DMS 273 treated with DMSO at 0.1 percent for 48 hours (cell line): ENCODE results near the gene LCK.

Experiments
- DNase-seq: peaks from one replicate; lab custom pipeline; 2025; lab: John Stamatoyannopoulos, UW

LCK gene

GRCh38 chr1:32327204-32327603 is 76.1 kb downstream of the LCK start:
- no peak for DNase-seq

- DNase-seq: no peak
These were observed 78.9 kb downstream of the LCK start for GRCh38 chr1:32329931-32330466.

- no peak for DNase-seq
These were observed 79.6 kb downstream of the LCK start for GRCh38 chr1:32330558-32331151.

- no peak for DNase-seq
These were observed 80.5 kb downstream of the LCK start for GRCh38 chr1:32331549-32331948.

GRCh38 chr1:32332290-32333079 is 81.4 kb downstream of the LCK start:
- no peak for DNase-seq

GRCh38 chr1:32333251-32333963 is 82.3 kb downstream of the LCK start:
- no peak for DNase-seq

- DNase-seq: no peak
These were observed 83.3 kb downstream of the LCK start for GRCh38 chr1:32334274-32334861.

- DNase-seq: no peak
These were observed 83.9 kb downstream of the LCK start for GRCh38 chr1:32334864-32335534.

GRCh38 chr1:32335535-32335789 is 84.4 kb downstream of the LCK start:
- no peak for DNase-seq
